ENCODE measurements around the gene FCSK. TPM values are rescaled to one million over a fixed set of nuclear protein-coding genes. Genes with fewer than 3 reads are reported as not detected.

FCSK gene
- total and polyA plus RNA-seq, 10 of the 15 experiments (the other 5 are each of a cell fraction or from before 2014, with no cell fraction given), result 0.60 to 17.6 (median 7.4) TPM

- Histone ChIP-seq H3K4me3 (peak overlapping the region; percentile 67), H3K27me3 (replicated peaks in 1 of 2; ENCODE audit: control insufficient read depth in 2 of 2, insufficient read depth in 2 of 2, low read length in 1 of 2) (no peaks in the 10 kb centered on the region), H3K79me2 (ENCODE audit: control insufficient read depth, insufficient read depth, low read length) (peaks cover 70% of the 10 kb centered on the region), H3K9ac (ENCODE audit: control insufficient read depth, insufficient read depth, low read length) (peak overlapping the region; percentile 68), H3K4me2 (ENCODE audit: control insufficient read depth, insufficient read depth) (peak overlapping the region; percentile 95), H3K4me1 (ENCODE audit: control insufficient read depth, insufficient read depth, low read length) (peaks cover 52% of the 10 kb centered on the region), H2AFZ (ENCODE audit: control insufficient read depth, low read depth, low read length) (no peak overlapping the region), H3K36me3 (ENCODE audit: control insufficient read depth in 2 of 2, insufficient read depth in 2 of 2, low read length in 1 of 2) (peaks cover 6 to 7% of the 10 kb centered on the region in 2 experiments; a peak in 3 of 4 replicates), H3K27ac (ENCODE audit: control insufficient read depth, insufficient read depth) (peak overlapping the region; percentile 98), H4K20me1 (ENCODE audit: control insufficient read depth, insufficient read depth) (no peaks in the 10 kb centered on the region), H3K9me3 (replicated peaks; ENCODE audit: control insufficient read depth, insufficient read depth, low read length) (no peaks in the 10 kb centered on the region)
- under 1% methylated on average over 9 of the region's 9 CpGs for WGBS (ENCODE audit: insufficient coverage, insufficient replicate concordance, low lambda C conversion rate, missing lambda C conversion rate)
- ATAC-seq, result peak; percentile 36
- intact Hi-C loops (cut with micrococcal nuclease; ENCODE audit: unreplicated experiment) (no loop called here), in situ Hi-C loops (cut with MboI) (no loop called here)
- ChIA-PET POLR2A (interaction anchor here (0.6 to 4.8 kb wide), 11 partner anchors 9 to 67 kb away, joined by 4 to 58 read pairs (median 4); partner anchors contain the start of genes FCSK and ST3GAL2), CTCF (interaction anchor here (0.6 to 1.8 kb wide), 9 partner anchors 9 to 49 kb away, joined by 3 to 17 read pairs (median 3); partner anchors contain the start of gene FCSK), RAD21 (ENCODE audit: unreplicated experiment) (interaction anchor here (0.7 to 2.8 kb wide), 14 partner anchors 9 to 1056 kb away, joined by 3 to 32 read pairs (median 6); partner anchors contain the start of gene FCSK), SMC1A (ENCODE audit: uncharacterized antibody, unreplicated experiment) (interaction anchor here (0.8 to 3.9 kb wide), 16 partner anchors 9 to 80 kb away, joined by 3 to 23 read pairs (median 4); partner anchors contain the start of gene ST3GAL2)
- peak; percentile 79 for DNase-seq (ENCODE audit: low read depth, low spot score)
- BruUV-seq (replicated peaks), result TSS peak; percentile 97
- FAIRE-seq, result no peak
- TF ChIP-seq GATAD2B (conservative IDR thresholded peaks at IDR 0.05; ENCODE audit: low read depth), result peak; percentile 91
- TF ChIP-seq ZNF687 (IDR thresholded peaks at IDR 0.05), result peak; percentile 78
- no peak for TF ChIP-seq STAT1 (conservative IDR thresholded peaks at IDR 0.05)
- 0 out of 2 replicates have a peak, but pooled peaks have one; percentile 34 for TF ChIP-seq HDGF (IDR thresholded peaks at IDR 0.05)
- TF ChIP-seq MYB (IDR thresholded peaks at IDR 0.05; ENCODE audit: borderline replicate concordance, low read depth, low read length), result peak; percentile 19; the same call in 1 of the 2 replicates
- TF ChIP-seq NFXL1 (IDR thresholded peaks at IDR 0.05; ENCODE audit: borderline replicate concordance), result no peak
- TF ChIP-seq BCL11A (IDR thresholded peaks at IDR 0.05; ENCODE audit: low read depth, low read length), result 0 out of 2 replicates have a peak, but pooled peaks have one; percentile 30
- TF ChIP-seq YBX1 (IDR thresholded peaks at IDR 0.05), result no peak
- TF ChIP-seq ZNF207 (IDR thresholded peaks at IDR 0.05; ENCODE audit: borderline replicate concordance), result 0 out of 2 replicates have a peak, but pooled peaks have one; percentile 8
- TF ChIP-seq NR2F1 (conservative IDR thresholded peaks at IDR 0.05), result peak; percentile 79
- no peak for TF ChIP-seq USF2 (IDR thresholded peaks at IDR 0.05; ENCODE audit: borderline replicate concordance, low read depth, low read length)
- peak; percentile 89 for TF ChIP-seq NBN (IDR thresholded peaks at IDR 0.05)
- TF ChIP-seq CREB1 (IDR thresholded peaks at IDR 0.05; ENCODE audit: low read depth), result no peak
- TF ChIP-seq, protein P1, sequence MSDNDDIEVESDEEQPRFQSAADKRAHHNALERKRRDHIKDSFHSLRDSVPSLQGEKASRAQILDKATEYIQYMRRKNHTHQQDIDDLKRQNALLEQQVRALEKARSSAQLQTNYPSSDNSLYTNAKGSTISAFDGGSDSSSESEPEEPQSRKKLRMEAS (IDR thresholded peaks at IDR 0.05; ENCODE audit: low read depth, low read length), result no peak; the same call in 1 of the 2 replicates
- no peak for TF ChIP-seq ZNF384 (IDR thresholded peaks at IDR 0.05; ENCODE audit: borderline replicate concordance, low read depth, low read length)
- no peak for TF ChIP-seq E2F4 (IDR thresholded peaks at IDR 0.05; ENCODE audit: low read depth, low read length)
Measured at GRCh38 chr16:70428178-70428998, 26.0 kb upstream of the FCSK start.
